Astrocyte of the cerebellum (primary cell): ENCODE data around the gene TRIAP1.
A peak's percentile ranks its signal among the peaks of the same experiment; 100 is the strongest.
"Not testable (repeated sequence)": the region's sequence is repeated elsewhere in the genome, so short reads cannot be mapped to it uniquely, and the experiment has no call there.

Experiments used
- DNase-seq: peaks from one replicate; pipeline ENCODE4 v3.0.0-alpha.2; 2011; ENCODE audit warnings: low read depth
- H3K4me3 ChIP-seq: 2 replicates; pipeline ENCODE4 v1.5.1; 2011; ENCODE audit warnings: mild to moderate bottlenecking, low read depth, low read length, moderate library complexity
- in situ Hi-C: cut with HindIII; loops from 2 replicates; pipeline ENCODE4 v1.10.0; 2017; ENCODE audit warnings: low sequenced_read_pairs
- TF ChIP-seq, protein P1 (sequence below): IDR thresholded peaks from 2 replicates; pipeline ENCODE4 v1.5.1; 2012; ENCODE audit warnings: low read length, low read depth, moderate library complexity, mild to moderate bottlenecking; ENCODE audit errors: missing control alignments

Gene TRIAP1

DNA sequence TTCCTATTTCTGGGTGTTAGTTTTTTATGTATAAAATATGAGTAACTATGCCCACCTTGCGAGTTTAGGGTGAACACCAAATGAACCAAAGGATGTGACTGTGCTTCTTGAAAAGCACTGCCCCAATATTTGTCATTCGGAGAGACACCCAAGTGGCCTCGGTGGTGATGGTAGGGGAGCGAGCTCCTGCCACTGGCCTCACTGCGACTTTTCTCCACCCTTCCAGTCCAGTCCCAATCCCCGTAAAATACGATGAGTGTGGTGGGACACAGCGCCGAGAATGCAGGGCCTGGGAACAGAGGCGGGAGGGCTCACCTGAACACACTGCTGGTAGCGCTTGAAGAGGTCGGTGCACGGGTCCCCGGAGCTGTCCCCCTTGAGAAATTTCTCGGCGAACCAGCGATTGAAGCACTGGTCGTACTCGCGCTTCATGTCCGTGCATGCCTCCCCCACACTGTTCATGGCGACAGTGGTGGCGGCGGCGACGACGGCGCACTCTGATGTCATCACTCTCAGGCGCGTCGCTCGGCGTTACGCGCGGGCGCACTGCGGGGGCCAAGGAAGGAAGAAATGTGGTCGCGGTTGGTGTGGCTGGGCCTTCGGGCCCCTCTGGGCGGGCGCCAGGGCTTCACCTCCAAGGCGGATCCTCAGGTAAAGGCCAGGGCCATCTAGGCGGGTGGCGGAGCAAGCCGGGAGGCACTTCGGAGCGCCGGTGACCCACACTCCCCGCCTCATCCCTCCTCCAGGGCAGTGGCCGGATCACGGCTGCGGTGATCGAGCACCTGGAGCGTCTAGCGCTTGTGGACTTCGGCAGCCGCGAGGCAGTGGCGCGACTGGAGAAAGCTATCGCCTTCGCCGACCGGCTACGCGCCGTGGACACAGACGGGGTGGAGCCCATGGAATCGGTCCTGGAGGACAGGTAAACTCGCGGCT is at the start of gene TRIAP1, which contains the start of gene GATC:
TRIAP1 (minus strand) TSS at position 474 of the 933 bp plus-strand sequence; CDS start at position 462, 12 bp downstream.
GATC (plus strand) TSS at position 534 of the 933 bp plus-strand sequence; CDS start at position 571, 37 bp downstream.
- DNase-seq, result peak; percentile 28
- in situ Hi-C loops, result no loop called here
- peak within 1 kb of the TSS; percentile 97 for H3K4me3 ChIP-seq

DNA sequence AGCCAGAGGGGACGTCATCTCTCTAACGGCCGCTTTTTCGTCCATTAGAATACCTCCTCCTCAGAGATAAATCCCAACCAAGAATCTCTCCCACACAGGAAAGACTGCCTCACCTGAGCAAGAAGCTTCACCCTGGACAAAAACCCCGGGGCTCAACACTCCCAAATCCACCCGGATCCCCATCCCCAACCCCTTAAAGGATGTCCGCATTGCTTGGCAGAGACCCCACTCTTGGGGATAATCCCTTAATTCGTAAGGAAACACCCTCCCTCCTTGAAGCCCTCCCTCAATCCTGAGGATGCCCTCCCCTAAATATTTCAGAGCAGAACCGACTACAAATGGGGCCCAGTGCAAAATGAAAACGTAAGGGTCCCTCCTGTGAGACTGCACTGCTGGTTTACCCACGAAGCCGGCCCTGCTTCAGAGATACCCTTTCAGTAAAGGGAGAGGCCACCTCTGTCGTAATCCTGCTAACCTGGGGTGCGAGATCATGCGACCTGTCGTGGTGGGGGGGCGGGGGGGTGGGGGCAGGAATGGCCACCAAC is 49.1 kb upstream of the TRIAP1 start:
- TF ChIP-seq, protein P1, sequence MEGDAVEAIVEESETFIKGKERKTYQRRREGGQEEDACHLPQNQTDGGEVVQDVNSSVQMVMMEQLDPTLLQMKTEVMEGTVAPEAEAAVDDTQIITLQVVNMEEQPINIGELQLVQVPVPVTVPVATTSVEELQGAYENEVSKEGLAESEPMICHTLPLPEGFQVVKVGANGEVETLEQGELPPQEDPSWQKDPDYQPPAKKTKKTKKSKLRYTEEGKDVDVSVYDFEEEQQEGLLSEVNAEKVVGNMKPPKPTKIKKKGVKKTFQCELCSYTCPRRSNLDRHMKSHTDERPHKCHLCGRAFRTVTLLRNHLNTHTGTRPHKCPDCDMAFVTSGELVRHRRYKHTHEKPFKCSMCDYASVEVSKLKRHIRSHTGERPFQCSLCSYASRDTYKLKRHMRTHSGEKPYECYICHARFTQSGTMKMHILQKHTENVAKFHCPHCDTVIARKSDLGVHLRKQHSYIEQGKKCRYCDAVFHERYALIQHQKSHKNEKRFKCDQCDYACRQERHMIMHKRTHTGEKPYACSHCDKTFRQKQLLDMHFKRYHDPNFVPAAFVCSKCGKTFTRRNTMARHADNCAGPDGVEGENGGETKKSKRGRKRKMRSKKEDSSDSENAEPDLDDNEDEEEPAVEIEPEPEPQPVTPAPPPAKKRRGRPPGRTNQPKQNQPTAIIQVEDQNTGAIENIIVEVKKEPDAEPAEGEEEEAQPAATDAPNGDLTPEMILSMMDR, result no peak
- no peak for DNase-seq
- in situ Hi-C loops, result loop anchor here (10.0 kb wide), 1 partner anchor 270 kb away; no protein-coding TSS in a partner anchor
- H3K4me3 ChIP-seq, result peak overlapping the region; percentile 96

More for the DNA sequence above, at the start of gene TRIAP1, which contains the start of gene GATC:
- TF ChIP-seq, protein P1, result no peak

DNA sequence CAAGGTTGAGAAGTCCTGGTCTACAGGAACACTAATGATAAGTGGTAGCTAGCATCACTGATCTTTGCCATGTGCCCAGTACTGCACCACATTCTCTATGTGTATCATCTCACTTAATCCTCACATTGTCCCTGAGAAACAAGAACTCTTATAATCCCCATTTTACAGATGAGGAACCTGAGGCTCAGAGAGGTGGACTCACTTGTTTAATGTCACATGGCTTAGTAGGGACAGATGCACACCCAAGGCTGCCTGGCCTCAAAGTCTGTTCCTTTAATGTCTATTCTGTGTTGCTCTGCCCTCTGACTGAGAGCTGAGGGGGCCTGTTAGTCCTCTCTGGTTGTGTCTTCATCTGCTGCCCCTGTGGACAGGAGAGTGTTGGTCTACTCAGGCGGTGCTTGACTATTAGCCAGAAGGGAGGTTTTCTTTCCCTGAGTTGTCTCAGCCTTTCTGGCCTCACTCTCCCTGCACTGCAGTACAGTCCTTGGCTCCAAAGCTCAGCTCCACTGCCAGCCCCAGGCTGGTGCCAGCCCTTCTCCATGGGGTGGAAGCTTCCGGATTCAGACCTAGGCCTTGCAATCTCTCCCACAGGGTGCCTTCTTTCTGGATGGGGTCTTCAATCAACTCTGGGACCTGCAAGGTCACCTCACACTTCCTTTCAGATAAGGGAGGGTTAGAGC is 44.8 kb upstream of the TRIAP1 start:
- in situ Hi-C loops, result loop anchor here (10.0 kb wide), 1 partner anchor 266 kb away; no protein-coding TSS in a partner anchor
- H3K4me3 ChIP-seq, result no peak overlapping the region
- no peak for DNase-seq
- TF ChIP-seq, protein P1, result no peak

DNA sequence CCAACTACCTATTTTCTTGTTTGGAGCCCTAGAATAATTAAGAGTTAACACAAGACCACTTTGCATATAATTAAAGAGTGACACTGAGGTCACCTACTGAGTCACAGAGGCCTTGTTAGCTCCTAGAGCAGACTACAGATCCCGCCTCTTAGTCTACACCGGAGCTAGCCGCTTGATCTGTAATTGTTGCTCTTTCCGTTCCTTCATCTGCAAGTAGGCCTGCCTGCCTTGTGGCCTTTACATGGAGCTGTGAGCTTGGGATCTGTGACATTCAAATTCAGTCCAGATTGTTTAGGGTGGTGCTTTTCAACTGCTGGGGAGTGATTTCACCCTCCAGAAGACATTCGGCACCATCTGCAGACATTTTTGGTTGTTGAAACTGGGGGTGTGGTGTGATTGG is 44.1 kb upstream of the TRIAP1 start:
- no peak overlapping the region for H3K4me3 ChIP-seq
- TF ChIP-seq, protein P1, result no peak
- in situ Hi-C loops, result loop anchor here (10.0 kb wide), 1 partner anchor 266 kb away; no protein-coding TSS in a partner anchor
- no peak for DNase-seq

DNA sequence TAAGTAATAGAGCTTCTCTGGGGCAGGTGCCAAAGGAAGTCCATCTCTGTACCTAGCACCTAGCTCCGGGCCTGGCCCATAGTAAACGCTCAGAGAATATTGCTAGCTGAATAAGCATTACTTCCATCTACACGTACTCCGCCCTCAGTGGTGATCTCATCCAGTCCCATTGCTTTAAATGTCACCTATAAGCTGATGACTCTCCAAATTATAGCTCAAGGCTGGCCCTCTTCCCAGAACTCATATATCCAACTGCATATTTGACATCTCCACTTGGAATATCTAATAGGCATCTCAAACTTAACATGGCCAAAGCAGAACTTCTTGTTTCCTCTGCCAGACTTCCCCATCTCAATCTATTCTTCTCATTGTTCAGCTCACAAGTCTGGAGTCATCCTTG is 42.8 kb upstream of the TRIAP1 start:
- TF ChIP-seq, protein P1, result no peak
- no peak for DNase-seq
- no peak overlapping the region for H3K4me3 ChIP-seq
- in situ Hi-C loops, result no loop called here

DNA sequence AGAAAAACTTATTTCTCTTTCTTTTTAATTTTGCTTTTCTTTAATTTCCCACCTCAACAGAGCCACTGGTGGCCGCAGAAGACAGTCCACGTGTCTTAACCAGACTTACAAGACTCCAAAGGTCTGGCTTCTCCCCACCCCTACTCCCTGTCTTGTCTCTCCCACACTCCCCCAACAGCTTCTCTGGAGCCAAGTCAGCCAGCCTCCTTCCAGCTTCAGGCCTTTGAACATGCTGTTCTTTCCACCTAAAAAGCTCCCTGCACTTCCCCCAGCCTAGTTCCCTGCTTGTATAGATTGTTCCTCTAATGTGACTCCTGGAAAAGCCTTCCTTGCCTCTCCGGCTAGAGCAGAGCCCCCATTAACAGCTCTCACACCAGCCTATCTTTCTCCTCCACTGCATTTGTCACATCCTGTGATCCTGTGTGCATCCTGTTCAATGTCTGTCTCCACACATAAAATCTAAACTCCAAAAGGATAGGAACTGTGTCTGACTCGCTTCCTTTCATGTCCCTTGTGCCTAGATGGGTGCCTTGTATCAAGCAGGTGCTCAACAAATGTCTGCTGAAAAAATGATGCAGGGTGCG is 42.0 kb upstream of the TRIAP1 start:
- no peak for DNase-seq
- H3K4me3 ChIP-seq, result no peak overlapping the region
- in situ Hi-C loops, result no loop called here
- TF ChIP-seq, protein P1, result no peak

DNA sequence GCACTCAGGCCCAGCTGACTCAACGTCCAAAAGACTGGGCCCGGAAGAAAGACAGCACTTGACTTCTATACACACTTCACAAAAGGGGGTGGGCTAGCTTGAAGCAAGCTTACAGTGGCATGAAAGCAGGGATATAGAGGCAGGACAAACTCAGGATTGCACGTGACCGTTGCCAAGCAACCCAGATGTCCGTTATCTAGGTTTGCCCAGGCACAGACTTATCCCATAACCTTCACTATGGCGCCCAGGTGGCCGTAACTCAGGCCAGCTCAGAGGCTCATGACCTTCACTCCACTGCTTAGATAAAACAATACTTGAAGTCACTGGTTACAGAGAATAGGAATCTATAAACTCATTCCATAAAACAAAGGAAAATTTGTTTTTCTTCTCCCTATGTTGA is 41.4 kb upstream of the TRIAP1 start:
- in situ Hi-C loops, H3K4me3 ChIP-seq, DNase-seq: not testable (repeated sequence)
